ENCODE results near the gene DOK7. TPM values are rescaled to one million over a fixed set of nuclear protein-coding genes. Genes with fewer than 3 reads are reported as not detected.

DOK7 gene
- total RNA-seq, 4 donors from 2014 or later, result 0.53 to 5.7 (median 4.1) TPM; not detected in 1

DNA sequence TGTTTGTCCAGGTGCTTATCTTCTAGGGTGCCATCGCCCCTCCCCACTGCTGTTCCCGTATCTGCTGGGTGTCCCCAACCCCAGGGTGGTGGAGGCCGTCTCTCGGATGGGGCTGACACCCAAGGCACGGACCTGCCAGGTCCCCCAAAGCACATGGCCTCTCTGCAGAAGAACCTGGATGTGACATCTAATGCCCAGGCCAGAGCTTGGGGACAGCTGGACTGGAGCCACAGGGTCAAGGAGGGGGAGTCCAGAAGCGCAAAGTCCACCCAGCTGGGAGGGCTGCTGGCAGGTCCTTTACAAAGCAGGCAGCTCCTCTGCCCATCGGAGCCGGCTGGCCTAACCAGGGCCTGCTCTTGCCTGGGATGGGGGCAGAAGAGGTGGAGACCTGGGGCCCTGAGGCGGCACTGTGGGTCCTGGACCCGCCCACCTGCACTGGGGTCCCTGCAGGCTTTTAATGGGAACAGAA, 751 bp upstream of the DOK7 start:
- Histone ChIP-seq H3K36me3 (no peaks in the 10 kb centered on the region), H3K9me3 (no peaks in the 10 kb centered on the region), H3K4me3 (no peak overlapping the region), H3K27ac (peak overlapping the region in 1 of 4 donors; percentile 51), H3K4me1 (peaks cover 0 to 14% (median 7%) of the 10 kb centered on the region in 4 donors), H3K27me3 (peaks cover 0 to 19% of the 10 kb centered on the region in 2 donors)
- TF ChIP-seq, protein P1, sequence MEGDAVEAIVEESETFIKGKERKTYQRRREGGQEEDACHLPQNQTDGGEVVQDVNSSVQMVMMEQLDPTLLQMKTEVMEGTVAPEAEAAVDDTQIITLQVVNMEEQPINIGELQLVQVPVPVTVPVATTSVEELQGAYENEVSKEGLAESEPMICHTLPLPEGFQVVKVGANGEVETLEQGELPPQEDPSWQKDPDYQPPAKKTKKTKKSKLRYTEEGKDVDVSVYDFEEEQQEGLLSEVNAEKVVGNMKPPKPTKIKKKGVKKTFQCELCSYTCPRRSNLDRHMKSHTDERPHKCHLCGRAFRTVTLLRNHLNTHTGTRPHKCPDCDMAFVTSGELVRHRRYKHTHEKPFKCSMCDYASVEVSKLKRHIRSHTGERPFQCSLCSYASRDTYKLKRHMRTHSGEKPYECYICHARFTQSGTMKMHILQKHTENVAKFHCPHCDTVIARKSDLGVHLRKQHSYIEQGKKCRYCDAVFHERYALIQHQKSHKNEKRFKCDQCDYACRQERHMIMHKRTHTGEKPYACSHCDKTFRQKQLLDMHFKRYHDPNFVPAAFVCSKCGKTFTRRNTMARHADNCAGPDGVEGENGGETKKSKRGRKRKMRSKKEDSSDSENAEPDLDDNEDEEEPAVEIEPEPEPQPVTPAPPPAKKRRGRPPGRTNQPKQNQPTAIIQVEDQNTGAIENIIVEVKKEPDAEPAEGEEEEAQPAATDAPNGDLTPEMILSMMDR (IDR thresholded peaks at IDR 0.05), result no peak
- no peak for TF ChIP-seq POLR2A (IDR thresholded peaks at IDR 0.05)
- no peak for DNase-seq

DNA sequence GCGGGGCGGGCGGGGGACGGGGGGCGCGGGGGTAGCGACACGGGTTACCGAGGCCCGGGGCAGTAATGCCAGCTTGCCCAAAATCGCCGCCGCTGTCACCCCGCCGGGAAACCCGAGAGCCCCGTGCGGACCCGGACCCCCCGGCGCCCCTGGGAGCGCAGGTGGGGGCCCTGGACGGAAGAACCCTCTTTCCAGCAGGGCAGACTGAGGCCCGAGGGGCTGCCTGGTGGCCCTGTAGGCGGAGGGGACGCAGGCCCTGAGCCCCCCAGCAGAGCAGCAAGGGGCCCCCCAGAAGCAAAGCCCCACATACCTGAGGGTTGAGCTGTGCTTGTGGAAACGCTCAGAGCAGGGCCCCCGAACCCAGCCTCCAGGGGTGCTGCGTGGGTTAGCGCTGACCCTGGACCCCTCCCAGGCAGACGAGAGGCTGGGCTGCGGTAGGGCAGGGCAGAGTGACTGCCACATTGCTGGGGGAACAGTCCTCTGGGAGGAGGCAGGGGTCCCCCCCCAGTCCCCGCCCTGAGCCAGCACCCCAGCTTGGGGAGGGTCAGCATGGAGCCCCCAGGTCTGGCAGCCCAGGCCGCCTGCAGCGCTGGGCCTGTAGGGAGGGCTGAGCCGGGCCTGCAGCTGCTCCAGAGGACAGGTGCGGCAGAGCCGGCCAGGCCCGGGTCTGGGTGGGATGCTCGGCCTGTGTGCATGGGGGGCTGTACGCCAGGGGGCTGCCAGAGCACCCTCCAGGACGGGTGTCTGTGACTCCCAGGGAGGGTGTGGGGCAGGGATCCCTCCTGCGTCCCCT, 646 bp downstream of the DOK7 start:
- Histone ChIP-seq H3K27ac (peak overlapping the region in 1 of 4 donors; percentile 51), H3K9me3 (no peaks in the 10 kb centered on the region), H3K36me3 (no peaks in the 10 kb centered on the region), H3K4me1 (peaks cover 0 to 14% (median 7%) of the 10 kb centered on the region in 4 donors), H3K27me3 (peaks cover 0 to 19% of the 10 kb centered on the region in 2 donors), H3K4me3 (peak overlapping the region; percentile 26 to 57 (median 50))
- TF ChIP-seq, protein P1 (IDR thresholded peaks at IDR 0.05), result no peak
- TF ChIP-seq POLR2A (IDR thresholded peaks at IDR 0.05), result no peak
- no peak for DNase-seq

DNA sequence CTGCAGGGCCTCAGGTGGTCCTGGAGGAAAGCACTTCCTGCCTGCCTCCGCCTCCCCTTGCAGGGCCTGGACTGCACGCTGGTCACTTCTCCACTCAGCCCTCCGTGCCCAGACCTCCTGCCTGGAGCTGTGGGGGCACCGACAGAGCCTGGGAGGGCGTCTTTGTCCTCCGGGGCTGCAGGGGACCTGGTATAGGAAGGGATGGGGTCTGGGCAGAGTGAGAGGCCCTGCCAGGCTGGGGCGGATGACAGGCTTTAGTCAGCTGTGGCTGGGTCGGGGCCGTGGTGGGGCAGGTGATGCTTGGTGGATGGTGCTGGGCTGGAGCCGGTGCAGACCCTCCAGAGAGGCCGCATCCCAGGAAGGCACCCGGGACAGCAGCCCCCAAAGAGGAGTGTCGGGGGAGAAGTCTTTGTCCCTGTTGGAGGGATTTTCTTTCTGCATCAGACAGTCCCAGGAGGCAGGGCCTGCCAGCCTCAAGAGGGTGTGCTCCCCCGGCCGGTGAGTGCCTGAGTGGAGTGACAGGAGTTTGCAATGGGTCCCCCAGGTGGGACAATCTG, 1.3 kb downstream of the DOK7 start:
- DNase-seq, result no peak
- Histone ChIP-seq H3K36me3 (no peaks in the 10 kb centered on the region), H3K9me3 (no peaks in the 10 kb centered on the region), H3K4me3 (no peak overlapping the region), H3K4me1 (peaks cover 0 to 14% (median 7%) of the 10 kb centered on the region in 4 donors), H3K27me3 (peaks cover 0 to 19% of the 10 kb centered on the region in 2 donors), H3K27ac (no peak overlapping the region)
- TF ChIP-seq, protein P1 (IDR thresholded peaks at IDR 0.05), result no peak

DNA sequence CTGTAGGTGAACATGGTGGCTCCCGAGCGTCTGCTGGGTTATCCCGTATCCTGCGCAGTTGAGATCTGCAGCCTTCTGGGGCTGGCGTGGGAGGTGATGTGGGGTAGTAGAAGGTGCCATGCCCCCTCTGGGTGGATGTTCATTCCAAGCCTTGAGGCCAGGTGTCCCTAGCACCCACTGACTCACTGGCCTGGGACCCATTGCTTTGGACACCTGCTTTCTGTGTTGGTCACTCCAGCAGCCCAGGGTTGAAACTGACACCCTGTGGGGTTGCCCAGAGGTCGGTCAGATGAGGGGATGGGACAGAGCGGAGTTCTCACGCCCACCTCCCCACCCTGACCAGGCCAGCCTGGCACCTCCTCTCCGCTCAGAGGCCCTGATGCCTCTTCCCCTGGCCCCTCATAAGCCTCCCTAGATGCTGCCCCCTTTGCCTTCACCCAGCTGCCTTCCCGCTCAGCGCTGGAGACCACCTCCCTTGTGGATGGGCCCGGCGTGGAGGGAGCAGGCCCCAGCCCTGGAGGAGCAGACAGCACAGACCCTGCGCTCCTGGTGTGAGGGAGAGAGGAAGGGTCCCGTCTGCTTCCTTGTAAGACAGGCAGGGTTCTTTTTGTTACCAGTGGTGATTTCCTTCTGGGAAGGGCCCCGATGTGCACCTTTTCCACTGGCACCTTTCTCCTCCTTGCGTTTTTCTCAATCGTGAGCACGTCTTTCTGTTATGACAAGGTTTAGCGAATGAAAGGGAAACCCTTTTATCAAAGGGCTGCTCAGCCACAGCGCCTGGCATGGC, 2.0 kb downstream of the DOK7 start:
- H3K9me3 ChIP-seq, result no peaks in the 10 kb centered on the region
- no peak overlapping the region for H3K27ac ChIP-seq
- H3K4me3 ChIP-seq, result no peak overlapping the region
- H3K36me3 ChIP-seq, result no peaks in the 10 kb centered on the region
- H3K27me3 ChIP-seq, result peaks cover 0 to 19% of the 10 kb centered on the region in 2 donors
- TF ChIP-seq, protein P1 (IDR thresholded peaks at IDR 0.05), result no peak
- peaks cover 0 to 14% (median 7%) of the 10 kb centered on the region in 4 donors for H3K4me1 ChIP-seq
- no peak for DNase-seq

Measured in Peyer's patch (tissue), 4 donors.